T-helper 17 cell (primary cell): ENCODE data around the gene KLHDC7B. TPM values are rescaled to one million over a fixed set of nuclear protein-coding genes. Genes with fewer than 3 reads are reported as not detected.
A peak's percentile ranks its signal among the peaks of the same experiment; 100 is the strongest.
"Not testable (repeated sequence)": the region's sequence is repeated elsewhere in the genome, so short reads cannot be mapped to it uniquely, and the experiment has no call there.

Experiments
- ATAC-seq: fragments of 150-1000 bp; cut with Tn5 transposase; 2 replicates; pipeline ENCODE4 v1.10.0; 2021; ENCODE audit warnings: mild to moderate bottlenecking, moderate library complexity
- DNase-seq, 3 donors: peaks; one replicate each; pipeline versions ENCODE4 v3.0.0 to v3.0.0-alpha.2; 2020 to 2021
- H3K9me3 ChIP-seq: one replicate; pipeline ENCODE4 v1.7.0; 2013; ENCODE audit warnings: low read length, mild to moderate bottlenecking; ENCODE audit not compliant: control insufficient read depth, poor library complexity, severe bottlenecking
- H3K27ac Mint-ChIP-seq: one replicate; pipeline ENCODE4 v1.8.0; 2022; ENCODE audit warnings: mild to moderate bottlenecking, moderate library complexity, mixed read lengths
- H3K27me3 Mint-ChIP-seq: one replicate; pipeline ENCODE4 v1.8.0; 2022; ENCODE audit warnings: mixed read lengths
- H3K36me3 Mint-ChIP-seq: one replicate; pipeline ENCODE4 v1.8.0; 2022; ENCODE audit warnings: low read depth, mixed read lengths
- H3K4me1 Mint-ChIP-seq: one replicate; pipeline ENCODE4 v1.8.0; 2022; ENCODE audit warnings: mild to moderate bottlenecking, mixed read lengths
- H3K4me3 Mint-ChIP-seq: one replicate; pipeline ENCODE4 v1.8.0; 2022; ENCODE audit warnings: mild to moderate bottlenecking, moderate library complexity, mixed read lengths
- total RNA-seq, 4 donors: library from RNA in 2 of 4; stranded (reverse) in 2 of 4; gene quantifications; one replicate each; pipeline ENCODE4 v1.2.3 and lab custom pipeline; 2022 to 2026

KLHDC7B gene
- total RNA-seq, 2 donors from 2014 or later = 3.8 to 5.1 TPM

GRCh38 chr22:50541667-50542026 is 4.1 kb upstream of the KLHDC7B start:
- peak overlapping the region; percentile 100 for H3K27ac Mint-ChIP-seq
- H3K36me3 Mint-ChIP-seq, H3K4me3 Mint-ChIP-seq, DNase-seq, H3K9me3 ChIP-seq, ATAC-seq, H3K27me3 Mint-ChIP-seq: not testable (repeated sequence)
- peaks cover 40% of the 10 kb centered on the region for H3K4me1 Mint-ChIP-seq

GRCh38 chr22:50542416-50542927 is 3.2 kb upstream of the KLHDC7B start:
- Mint-ChIP-seq H3K36me3 (no peaks in the 10 kb centered on the region), H3K27ac (peak overlapping the region; percentile 100), H3K4me3 (no peak overlapping the region), H3K4me1 (peaks cover 40% of the 10 kb centered on the region), H3K27me3 (no peaks in the 10 kb centered on the region)
- DNase-seq = no peak
- H3K9me3 ChIP-seq = no peaks in the 10 kb centered on the region
- no peak for ATAC-seq

GRCh38 chr22:50544078-50544745 is 1.5 kb upstream of the KLHDC7B start:
- no peaks in the 10 kb centered on the region for H3K36me3 Mint-ChIP-seq
- peaks cover 31% of the 10 kb centered on the region for H3K4me1 Mint-ChIP-seq
- H3K4me3 Mint-ChIP-seq = peak overlapping the region; percentile 82
- H3K27me3 Mint-ChIP-seq = no peaks in the 10 kb centered on the region
- H3K9me3 ChIP-seq = no peaks in the 10 kb centered on the region
- peak overlapping the region; percentile 86 for H3K27ac Mint-ChIP-seq
- DNase-seq = peak; percentile 68 to 81 (median 72)
- ATAC-seq = peak; percentile 61

- no peaks in the 10 kb centered on the region for H3K9me3 ChIP-seq
- ATAC-seq (no peak), DNase-seq (no peak)
- peak overlapping the region; percentile 86 for H3K27ac Mint-ChIP-seq
- peaks cover 29% of the 10 kb centered on the region for H3K4me1 Mint-ChIP-seq
- no peaks in the 10 kb centered on the region for H3K27me3 Mint-ChIP-seq
- no peaks in the 10 kb centered on the region for H3K36me3 Mint-ChIP-seq
- peak overlapping the region; percentile 82 for H3K4me3 Mint-ChIP-seq
These were observed 899 bp upstream of the KLHDC7B start for GRCh38 chr22:50544746-50545253.

GRCh38 chr22:50546326-50547262 is 895 bp downstream of the KLHDC7B start:
- peak overlapping the region; percentile 68 for H3K4me3 Mint-ChIP-seq
- H3K36me3 Mint-ChIP-seq = no peaks in the 10 kb centered on the region
- no peak for DNase-seq
- H3K27ac Mint-ChIP-seq = no peak overlapping the region
- H3K27me3 Mint-ChIP-seq = no peaks in the 10 kb centered on the region
- no peak for ATAC-seq
- H3K9me3 ChIP-seq = no peaks in the 10 kb centered on the region
- H3K4me1 Mint-ChIP-seq = peaks cover 32% of the 10 kb centered on the region

- no peaks in the 10 kb centered on the region for H3K9me3 ChIP-seq
- no peak for ATAC-seq
- peaks cover 34% of the 10 kb centered on the region for H3K4me1 Mint-ChIP-seq
- no peaks in the 10 kb centered on the region for H3K27me3 Mint-ChIP-seq
- no peak for DNase-seq
- H3K4me3 Mint-ChIP-seq = peak overlapping the region; percentile 41
- H3K36me3 Mint-ChIP-seq = no peaks in the 10 kb centered on the region
- H3K27ac Mint-ChIP-seq = peak overlapping the region; percentile 67
These were observed 1.7 kb downstream of the KLHDC7B start for GRCh38 chr22:50547263-50547985.

GRCh38 chr22:50548040-50548920 is 2.6 kb downstream of the KLHDC7B start:
- no peaks in the 10 kb centered on the region for H3K36me3 Mint-ChIP-seq
- ATAC-seq = peak; percentile 56

GRCh38 chr22:50548921-50549790 is 3.5 kb downstream of the KLHDC7B start:
- peak; percentile 12 for ATAC-seq
- DNase-seq = no peak
- peak overlapping the region; percentile 73 for H3K27ac Mint-ChIP-seq
- H3K4me1 Mint-ChIP-seq = peaks cover 31% of the 10 kb centered on the region
- H3K9me3 ChIP-seq = no peaks in the 10 kb centered on the region
- H3K27me3 Mint-ChIP-seq = no peaks in the 10 kb centered on the region
- H3K36me3 Mint-ChIP-seq = no peaks in the 10 kb centered on the region
- H3K4me3 Mint-ChIP-seq = peak overlapping the region; percentile 89

More at GRCh38 chr22:50548040-50548920, 2.6 kb downstream of the KLHDC7B start:
- peak overlapping the region; percentile 62 for H3K4me3 Mint-ChIP-seq
- no peaks in the 10 kb centered on the region for H3K27me3 Mint-ChIP-seq
- peak; percentile 28 to 56 (median 53) for DNase-seq
- no peaks in the 10 kb centered on the region for H3K9me3 ChIP-seq
- H3K27ac Mint-ChIP-seq = peak overlapping the region; percentile 67
- H3K4me1 Mint-ChIP-seq = peaks cover 31% of the 10 kb centered on the region

- H3K36me3 Mint-ChIP-seq = no peaks in the 10 kb centered on the region
These were observed 4.7 kb downstream of the KLHDC7B start for GRCh38 chr22:50550395-50550794.

GRCh38 chr22:50551160-50551752 is 5.6 kb downstream of the KLHDC7B start:
- peaks cover 18% of the 10 kb centered on the region for H3K4me1 Mint-ChIP-seq
- no peak for DNase-seq
- ATAC-seq = no peak
- H3K9me3 ChIP-seq = no peaks in the 10 kb centered on the region
- no peaks in the 10 kb centered on the region for H3K27me3 Mint-ChIP-seq
- H3K4me3 Mint-ChIP-seq = no peak overlapping the region
- H3K27ac Mint-ChIP-seq = no peak overlapping the region
- no peaks in the 10 kb centered on the region for H3K36me3 Mint-ChIP-seq

More at GRCh38 chr22:50550395-50550794, 4.7 kb downstream of the KLHDC7B start:
- peak overlapping the region; percentile 37 for H3K27ac Mint-ChIP-seq
- H3K4me3 Mint-ChIP-seq = peak overlapping the region; percentile 89
- H3K9me3 ChIP-seq = no peaks in the 10 kb centered on the region
- DNase-seq = no peak
- no peak for ATAC-seq
- H3K27me3 Mint-ChIP-seq = no peaks in the 10 kb centered on the region
- peaks cover 25% of the 10 kb centered on the region for H3K4me1 Mint-ChIP-seq

- ATAC-seq (no peak), DNase-seq (no peak)
- no peaks in the 10 kb centered on the region for H3K9me3 ChIP-seq
- Mint-ChIP-seq H3K36me3 (no peaks in the 10 kb centered on the region), H3K4me1 (peaks cover 18% of the 10 kb centered on the region), H3K27me3 (no peaks in the 10 kb centered on the region), H3K27ac (no peak overlapping the region), H3K4me3 (no peak overlapping the region)
These were observed 7.6 kb downstream of the KLHDC7B start for GRCh38 chr22:50553310-50553709.
